ENCODE measurements around the gene C1orf210. TPM values are rescaled to one million over a fixed set of nuclear protein-coding genes. Genes with fewer than 3 reads are reported as not detected.

C1orf210 gene
- total and polyA plus RNA-seq, 2 of the 13 experiments (the other 11 are each of a cell fraction or from before 2014, with no cell fraction given): 0.49 to 5.1 TPM

DNA sequence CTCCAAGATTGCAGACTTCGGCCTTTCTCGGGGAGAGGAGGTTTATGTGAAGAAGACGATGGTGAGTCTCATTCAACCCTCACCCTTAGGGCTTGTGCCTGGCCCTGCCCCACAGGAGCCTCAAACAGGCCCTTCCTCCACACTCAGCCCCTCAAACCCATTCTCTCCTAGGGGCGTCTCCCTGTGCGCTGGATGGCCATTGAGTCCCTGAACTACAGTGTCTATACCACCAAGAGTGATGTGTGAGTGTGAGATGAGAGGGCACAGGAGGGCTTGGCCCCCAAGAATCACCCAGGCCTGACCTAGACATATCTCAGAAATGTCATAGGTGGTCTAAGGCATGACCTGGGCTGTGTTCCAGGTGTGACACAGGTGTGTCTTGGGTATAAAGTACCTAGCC, 33.9 kb upstream of the C1orf210 start (continued):
- TF ChIP-seq, protein P1, sequence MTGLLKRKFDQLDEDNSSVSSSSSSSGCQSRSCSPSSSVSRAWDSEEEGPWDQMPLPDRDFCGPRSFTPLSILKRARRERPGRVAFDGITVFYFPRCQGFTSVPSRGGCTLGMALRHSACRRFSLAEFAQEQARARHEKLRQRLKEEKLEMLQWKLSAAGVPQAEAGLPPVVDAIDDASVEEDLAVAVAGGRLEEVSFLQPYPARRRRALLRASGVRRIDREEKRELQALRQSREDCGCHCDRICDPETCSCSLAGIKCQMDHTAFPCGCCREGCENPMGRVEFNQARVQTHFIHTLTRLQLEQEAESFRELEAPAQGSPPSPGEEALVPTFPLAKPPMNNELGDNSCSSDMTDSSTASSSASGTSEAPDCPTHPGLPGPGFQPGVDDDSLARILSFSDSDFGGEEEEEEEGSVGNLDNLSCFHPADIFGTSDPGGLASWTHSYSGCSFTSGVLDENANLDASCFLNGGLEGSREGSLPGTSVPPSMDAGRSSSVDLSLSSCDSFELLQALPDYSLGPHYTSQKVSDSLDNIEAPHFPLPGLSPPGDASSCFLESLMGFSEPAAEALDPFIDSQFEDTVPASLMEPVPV (CRISPR knock-in tag; IDR thresholded peaks at IDR 0.05): no peak

GRCh38 chr1:43318831-43319230, 33.5 kb upstream of the C1orf210 start:
- H3K9ac ChIP-seq (ENCODE audit: insufficient read depth, low read depth, low read length): no peak overlapping the region
- no peak overlapping the region for H3K4me3 ChIP-seq (replicated peaks in 1 of 3; ENCODE audit: insufficient read depth in 1 of 3, low read depth in 2 of 3, low read length in 3 of 3)
- H2AFZ ChIP-seq (ENCODE audit: low read length): no peak overlapping the region
- WGBS (ENCODE audit: low lambda C conversion rate): 11% methylated on average over 4 of the region's 4 CpGs
- H3K9me3 ChIP-seq (ENCODE audit: low read length): no peaks in the 10 kb centered on the region
- intact Hi-C loops (cut with micrococcal nuclease; ENCODE audit: unreplicated experiment): no loop called here
- H3K4me2 ChIP-seq (ENCODE audit: low read depth, low read length): no peak overlapping the region
- ATAC-seq (no peak), DNase-seq (ENCODE audit: low spot score) (no peak), FAIRE-seq (no peak)
- in situ Hi-C loops (cut with HindIII; ENCODE audit: extremely low pct_ligation_motif_present, low pct_unique_long_range_greater_than_20kb): no loop called here
- peaks cover 16% of the 10 kb centered on the region for H3K4me1 ChIP-seq (ENCODE audit: insufficient read depth, low read length)
- H3K27ac ChIP-seq (ENCODE audit: extremely low read length, insufficient read depth, low read length): no peak overlapping the region
- no peaks in the 10 kb centered on the region for H4K20me1 ChIP-seq (ENCODE audit: insufficient read depth, low read length)
- peaks cover 6 to 28% of the 10 kb centered on the region in 2 experiments for H3K27me3 ChIP-seq (ENCODE audit: control insufficient read depth in 1 of 2, insufficient read depth in 2 of 2, low read length in 2 of 2)
- no peaks in the 10 kb centered on the region for H3K36me3 ChIP-seq (replicated peaks in 1 of 2; ENCODE audit: control insufficient read depth in 1 of 2, insufficient read depth in 2 of 2, low read length in 2 of 2)
- TF ChIP-seq ZNF574 (CRISPR knock-in tag; IDR thresholded peaks at IDR 0.05): no peak
- no peak for TF ChIP-seq ZNF761 (CRISPR knock-in tag; conservative IDR thresholded peaks at IDR 0.05)
- TF ChIP-seq ZEB1 (IDR thresholded peaks at IDR 0.05; ENCODE audit: insufficient replicate concordance, low read depth): no peak
- no peak for TF ChIP-seq RELA (CRISPR knock-in tag; IDR thresholded peaks at IDR 0.05)
- no peak for TF ChIP-seq EZH2 (conservative IDR thresholded peaks at IDR 0.05; ENCODE audit: low read depth, low read length)
- no peak for TF ChIP-seq RBM22 (optimal IDR thresholded peaks at IDR 0.05; ENCODE audit: low read length)
- TF ChIP-seq, protein P2, sequence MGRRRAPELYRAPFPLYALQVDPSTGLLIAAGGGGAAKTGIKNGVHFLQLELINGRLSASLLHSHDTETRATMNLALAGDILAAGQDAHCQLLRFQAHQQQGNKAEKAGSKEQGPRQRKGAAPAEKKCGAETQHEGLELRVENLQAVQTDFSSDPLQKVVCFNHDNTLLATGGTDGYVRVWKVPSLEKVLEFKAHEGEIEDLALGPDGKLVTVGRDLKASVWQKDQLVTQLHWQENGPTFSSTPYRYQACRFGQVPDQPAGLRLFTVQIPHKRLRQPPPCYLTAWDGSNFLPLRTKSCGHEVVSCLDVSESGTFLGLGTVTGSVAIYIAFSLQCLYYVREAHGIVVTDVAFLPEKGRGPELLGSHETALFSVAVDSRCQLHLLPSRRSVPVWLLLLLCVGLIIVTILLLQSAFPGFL (CRISPR knock-in tag; IDR thresholded peaks at IDR 0.05): no peak
- TF ChIP-seq ZNF660 (CRISPR knock-in tag; IDR thresholded peaks at IDR 0.05; ENCODE audit: borderline replicate concordance, low read depth): no peak
- TF ChIP-seq ZNF275 (CRISPR knock-in tag; IDR thresholded peaks at IDR 0.05; ENCODE audit: borderline replicate concordance): no peak
- no peak for TF ChIP-seq CREBL2 (CRISPR knock-in tag; IDR thresholded peaks at IDR 0.05; ENCODE audit: borderline replicate concordance)
- no peak for TF ChIP-seq ZFP37 (CRISPR knock-in tag; IDR thresholded peaks at IDR 0.05; ENCODE audit: borderline replicate concordance)
- no peak for TF ChIP-seq SAP130 (CRISPR knock-in tag; IDR thresholded peaks at IDR 0.05; ENCODE audit: low read depth)
- no peak for TF ChIP-seq ZNF768 (CRISPR knock-in tag; IDR thresholded peaks at IDR 0.05)
- no peak for TF ChIP-seq HNF4A (CRISPR knock-in tag; IDR thresholded peaks at IDR 0.05)
- no peak for TF ChIP-seq SUZ12 (IDR thresholded peaks at IDR 0.05; ENCODE audit: low read depth, low read length)
- TF ChIP-seq ZNF598 (CRISPR knock-in tag; IDR thresholded peaks at IDR 0.05; ENCODE audit: borderline replicate concordance): no peak
- ChIA-PET POLR2A (no interaction called here), CTCF (ENCODE audit: low intra/inter-chr PET ratio, low total read pairs) (no interaction called here)
- H3K79me2 ChIP-seq (ENCODE audit: insufficient read depth, low read length): no peaks in the 10 kb centered on the region
- BruUV-seq (replicated peaks): no TSS peak
